ENCODE data around the gene CRLF2.
"Not testable (repeated sequence)": the region's sequence is repeated elsewhere in the genome, so short reads cannot be mapped to it uniquely, and the experiment has no call there.

The CRLF2 gene

GRCh38 chrX:1165535-1166196 lies 46.8 kb downstream of the CRLF2 start:
- DNase-seq, result peak; percentile 35

- DNase-seq, result no peak
Observed at GRCh38 chrX:1164322-1165288, 47.8 kb downstream of the CRLF2 start.

GRCh38 chrX:1163231-1163630 lies 49.2 kb downstream of the CRLF2 start:
- DNase-seq, result no peak

- DNase-seq, result no peak
Observed at GRCh38 chrX:1162119-1162916, 50.1 kb downstream of the CRLF2 start.

GRCh38 chrX:1159548-1159947 lies 52.9 kb downstream of the CRLF2 start:
- no peak for DNase-seq

- DNase-seq, result not testable (repeated sequence)
Observed at GRCh38 chrX:1156681-1157455, 55.6 kb downstream of the CRLF2 start.

GRCh38 chrX:1153940-1154339 lies 58.5 kb downstream of the CRLF2 start:
- DNase-seq, result no peak

GRCh38 chrX:1152090-1152489 lies 60.4 kb downstream of the CRLF2 start:
- no peak for DNase-seq

GRCh38 chrX:1151378-1152077 lies 60.9 kb downstream of the CRLF2 start:
- DNase-seq, result no peak

- no peak for DNase-seq
Observed at GRCh38 chrX:1150569-1151347, 61.7 kb downstream of the CRLF2 start.

GRCh38 chrX:1147611-1148515 lies 64.6 kb downstream of the CRLF2 start:
- no peak for DNase-seq

GRCh38 chrX:1144293-1144692 lies 68.2 kb downstream of the CRLF2 start:
- DNase-seq, result no peak

All from CD4-positive, alpha-beta T cell treated with Interleukin-15 for 1 hour (primary cell).